ENCODE data around the gene PRICKLE2. TPM values are rescaled to one million over a fixed set of nuclear protein-coding genes. Genes with fewer than 3 reads are reported as not detected.

The PRICKLE2 gene
- total RNA-seq, 2 experiments from 2014 or later: not detected

DNA sequence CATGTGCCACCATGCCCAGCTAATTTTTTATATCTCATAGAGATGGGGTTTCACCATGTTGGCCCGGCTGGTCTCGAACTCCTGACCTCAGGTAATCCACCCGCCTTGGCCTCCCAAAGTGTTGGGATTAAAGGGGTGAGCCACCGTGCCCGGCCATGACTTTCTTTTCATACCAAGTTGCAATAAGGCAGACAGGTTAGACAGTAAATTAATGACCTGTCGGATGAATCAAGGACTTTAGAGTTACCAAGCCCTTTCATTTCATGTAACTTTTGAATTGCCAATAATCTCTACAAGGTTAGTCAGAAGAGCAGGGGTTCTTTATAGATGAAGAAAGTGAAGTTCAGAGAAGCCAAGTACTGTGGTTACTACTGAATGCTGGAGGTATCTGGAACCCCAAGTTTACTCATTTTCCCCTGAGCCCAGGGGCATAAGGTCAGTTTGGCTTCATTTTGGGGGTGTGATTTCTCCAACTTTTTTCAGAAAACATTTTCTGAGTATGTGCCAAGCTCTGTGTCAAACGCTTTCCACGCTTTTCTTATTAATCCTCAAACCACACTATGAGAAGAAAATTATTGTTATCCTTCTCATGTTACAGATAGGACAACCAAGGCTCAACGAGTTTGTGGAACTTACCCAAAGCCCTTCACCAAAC, 11.9 kb downstream of the PRICKLE2 start:
- ChIA-PET CTCF (no interaction called here), POLR2A (no interaction called here)
- DNase-seq: no peak
- Mint-ChIP-seq H3K4me1 (ENCODE audit: low read depth) (no peaks in the 10 kb centered on the region), H3K4me3 (no peak overlapping the region), H3K27me3 (peaks cover 4% of the 10 kb centered on the region), H3K27ac (no peak overlapping the region), H3K36me3 (ENCODE audit: low read depth) (no peaks in the 10 kb centered on the region), H3K9me3 (no peaks in the 10 kb centered on the region)
- TF ChIP-seq, protein P1, sequence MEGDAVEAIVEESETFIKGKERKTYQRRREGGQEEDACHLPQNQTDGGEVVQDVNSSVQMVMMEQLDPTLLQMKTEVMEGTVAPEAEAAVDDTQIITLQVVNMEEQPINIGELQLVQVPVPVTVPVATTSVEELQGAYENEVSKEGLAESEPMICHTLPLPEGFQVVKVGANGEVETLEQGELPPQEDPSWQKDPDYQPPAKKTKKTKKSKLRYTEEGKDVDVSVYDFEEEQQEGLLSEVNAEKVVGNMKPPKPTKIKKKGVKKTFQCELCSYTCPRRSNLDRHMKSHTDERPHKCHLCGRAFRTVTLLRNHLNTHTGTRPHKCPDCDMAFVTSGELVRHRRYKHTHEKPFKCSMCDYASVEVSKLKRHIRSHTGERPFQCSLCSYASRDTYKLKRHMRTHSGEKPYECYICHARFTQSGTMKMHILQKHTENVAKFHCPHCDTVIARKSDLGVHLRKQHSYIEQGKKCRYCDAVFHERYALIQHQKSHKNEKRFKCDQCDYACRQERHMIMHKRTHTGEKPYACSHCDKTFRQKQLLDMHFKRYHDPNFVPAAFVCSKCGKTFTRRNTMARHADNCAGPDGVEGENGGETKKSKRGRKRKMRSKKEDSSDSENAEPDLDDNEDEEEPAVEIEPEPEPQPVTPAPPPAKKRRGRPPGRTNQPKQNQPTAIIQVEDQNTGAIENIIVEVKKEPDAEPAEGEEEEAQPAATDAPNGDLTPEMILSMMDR (IDR thresholded peaks at IDR 0.05): no peak
- ATAC-seq: no peak
- intact Hi-C loops (cut with micrococcal nuclease): no loop called here

DNA sequence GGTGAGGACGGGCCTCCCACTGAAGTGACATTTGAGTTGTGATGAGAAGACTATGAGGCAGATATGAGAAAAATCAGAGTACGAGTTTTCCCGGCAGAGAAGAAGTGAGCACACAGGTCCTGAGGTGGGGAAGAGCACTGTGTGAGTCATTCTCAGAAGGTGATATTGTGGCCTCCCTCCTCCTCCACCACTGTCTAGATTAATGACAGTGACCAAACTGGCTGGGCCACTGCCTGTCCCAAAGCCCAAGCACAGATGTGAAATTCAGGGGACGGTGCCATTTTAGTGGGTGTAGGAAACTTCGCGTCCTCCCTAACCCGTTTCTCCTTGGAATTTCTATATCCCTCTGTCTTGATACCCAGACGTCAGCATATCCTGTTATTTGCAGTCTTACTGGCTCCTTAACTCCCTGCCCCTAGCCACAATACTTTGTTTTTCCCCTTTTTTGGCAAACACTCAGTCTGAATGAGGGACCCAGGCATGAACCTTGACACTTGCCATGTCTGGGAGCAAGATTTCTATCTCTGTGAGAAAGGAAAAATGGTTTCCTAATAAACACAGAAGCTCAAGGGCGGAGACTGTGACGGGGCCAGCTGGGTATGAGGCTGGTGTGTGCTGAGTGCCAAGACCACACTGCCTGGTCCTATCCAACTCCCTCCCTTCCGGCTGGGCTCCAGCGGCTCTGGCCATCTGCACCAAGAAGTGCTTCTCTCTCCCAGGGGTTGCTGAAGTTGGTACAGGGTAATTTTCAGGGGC, 15.2 kb downstream of the PRICKLE2 start:
- H3K27ac Mint-ChIP-seq: no peak overlapping the region
- no peaks in the 10 kb centered on the region for H3K9me3 Mint-ChIP-seq
- H3K36me3 Mint-ChIP-seq (ENCODE audit: low read depth): no peaks in the 10 kb centered on the region
- CTCF ChIA-PET: no interaction called here
- intact Hi-C loops (cut with micrococcal nuclease): no loop called here
- no peak for DNase-seq
- peaks cover 4% of the 10 kb centered on the region for H3K27me3 Mint-ChIP-seq
- ATAC-seq: no peak
- POLR2A ChIA-PET: no interaction called here
- H3K4me1 Mint-ChIP-seq (ENCODE audit: low read depth): no peaks in the 10 kb centered on the region
- TF ChIP-seq, protein P1 (IDR thresholded peaks at IDR 0.05): no peak
- H3K4me3 Mint-ChIP-seq: no peak overlapping the region

DNA sequence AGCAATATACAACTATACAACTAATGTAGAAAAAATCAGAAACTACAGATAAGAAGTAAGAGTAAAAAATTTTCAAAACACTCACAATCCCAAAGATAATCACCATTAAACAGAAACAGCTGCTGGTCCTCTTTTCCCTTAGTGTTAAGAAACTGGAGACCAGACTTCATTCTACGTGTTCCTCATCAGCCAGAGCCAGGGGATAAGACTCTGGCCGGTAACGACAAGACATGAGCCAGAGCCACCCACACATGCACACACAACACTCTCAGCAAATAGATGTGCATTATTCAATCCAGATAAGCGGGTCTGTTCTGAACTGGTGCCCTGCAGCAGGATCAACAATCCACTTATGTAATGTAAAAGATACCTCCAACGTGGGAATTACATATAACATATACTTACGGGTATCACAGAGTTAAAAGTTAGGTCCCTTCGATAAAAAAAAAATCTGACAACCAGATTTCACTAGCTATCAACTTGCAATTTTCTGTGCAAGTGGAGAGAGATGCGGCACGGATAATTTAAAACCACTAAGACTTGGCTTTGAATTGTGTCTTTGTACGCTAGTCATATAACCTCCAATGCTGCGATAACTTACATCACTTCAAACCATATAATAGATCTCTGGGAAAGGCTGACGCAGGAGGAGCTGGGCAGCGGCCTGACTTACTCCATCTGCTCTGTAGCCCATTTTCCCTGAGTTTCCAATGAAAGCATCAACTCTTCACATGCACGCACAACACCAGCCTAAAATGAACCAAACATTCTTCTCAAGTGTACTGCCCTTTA, 17.8 kb downstream of the PRICKLE2 start:
- no peaks in the 10 kb centered on the region for H3K9me3 Mint-ChIP-seq
- no peak for ATAC-seq
- ChIA-PET POLR2A (no interaction called here), CTCF (no interaction called here)
- peaks cover 7% of the 10 kb centered on the region for H3K27me3 Mint-ChIP-seq
- DNase-seq: no peak
- no peak overlapping the region for H3K4me3 Mint-ChIP-seq
- H3K4me1 Mint-ChIP-seq (ENCODE audit: low read depth): no peaks in the 10 kb centered on the region
- intact Hi-C loops (cut with micrococcal nuclease): no loop called here
- no peaks in the 10 kb centered on the region for H3K36me3 Mint-ChIP-seq (ENCODE audit: low read depth)
- TF ChIP-seq, protein P1 (IDR thresholded peaks at IDR 0.05): no peak
- H3K27ac Mint-ChIP-seq: no peak overlapping the region

DNA sequence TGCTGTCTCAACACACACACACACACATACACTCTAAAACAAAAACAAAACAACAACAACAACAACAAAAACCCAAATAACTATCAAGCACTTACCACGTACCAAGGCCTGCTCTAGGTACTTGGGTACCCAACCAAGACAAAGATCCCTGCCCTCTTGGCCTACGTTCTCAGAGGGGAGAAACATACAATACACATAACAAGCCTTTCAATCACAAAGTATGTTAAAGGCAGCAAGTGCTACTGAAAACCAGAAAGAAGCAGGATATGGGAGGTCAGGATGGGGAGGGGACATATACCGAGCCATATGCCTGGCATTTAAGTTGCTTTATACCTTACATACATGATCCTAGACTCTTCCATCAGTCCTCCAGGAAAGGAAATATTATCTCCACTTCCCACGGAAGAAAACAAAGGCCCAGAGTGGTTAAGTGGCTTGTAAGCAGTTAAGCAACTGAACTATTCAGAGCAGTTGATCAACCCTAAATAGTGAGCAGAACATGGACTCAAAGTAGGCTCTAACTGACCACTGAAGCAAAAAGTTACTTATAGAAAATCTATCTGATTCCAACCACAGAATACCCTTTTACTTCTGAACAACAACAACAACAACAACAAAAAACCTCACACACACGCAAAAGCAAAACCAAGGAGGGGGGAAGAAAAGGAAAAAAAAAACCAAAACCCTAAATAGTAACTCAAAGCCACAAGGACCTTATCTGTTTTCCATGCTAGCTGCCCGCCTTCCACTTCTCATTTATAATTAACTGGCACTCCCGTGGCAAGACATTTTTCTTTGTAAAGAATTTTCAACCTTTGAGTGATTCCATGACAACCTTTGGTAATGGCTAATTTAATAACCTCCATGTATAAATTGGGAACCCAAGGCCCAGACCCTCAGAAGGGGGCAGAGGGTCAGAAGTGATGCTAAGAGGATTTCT, 21.0 kb downstream of the PRICKLE2 start:
- no peak for ATAC-seq

More for the DNA sequence above, 21.0 kb downstream of the PRICKLE2 start:
- no peak for DNase-seq
- ChIA-PET CTCF (no interaction called here), POLR2A (no interaction called here)
- no peaks in the 10 kb centered on the region for H3K36me3 Mint-ChIP-seq (ENCODE audit: low read depth)
- intact Hi-C loops (cut with micrococcal nuclease): no loop called here
- no peaks in the 10 kb centered on the region for H3K4me1 Mint-ChIP-seq (ENCODE audit: low read depth)
- H3K27ac Mint-ChIP-seq: no peak overlapping the region
- TF ChIP-seq, protein P1 (IDR thresholded peaks at IDR 0.05): no peak
- H3K9me3 Mint-ChIP-seq: no peaks in the 10 kb centered on the region
- H3K4me3 Mint-ChIP-seq: no peak overlapping the region
- peaks cover 7% of the 10 kb centered on the region for H3K27me3 Mint-ChIP-seq
